Measurements from ENCODE around the gene CCDC85C. TPM values are rescaled to one million over a fixed set of nuclear protein-coding genes. Genes with fewer than 3 reads are reported as not detected.
A peak's percentile ranks its signal among the peaks of the same experiment; 100 is the strongest.

The CCDC85C gene
- total and polyA plus RNA-seq, 2 of the 4 experiments (the other 2 are of a cell fraction): 16.0 to 19.0 TPM

GRCh38 chr14:99475179-99475578, 128.8 kb downstream of the CCDC85C start:
- H3K56ac ChIP-seq (ENCODE audit: extremely low read depth, insufficient read depth, low read length): peak overlapping the region; percentile 3; the same call in 1 of the 2 replicates
- H3K23ac ChIP-seq (ENCODE audit: low read depth, low read length): peak overlapping the region; percentile 79; the same call in 1 of the 2 replicates
- H3K4me3 ChIP-seq (ENCODE audit: insufficient read depth, low read depth, low read length): no peak overlapping the region
- peaks cover 10% of the 10 kb centered on the region for H3K4me1 ChIP-seq (ENCODE audit: control insufficient read depth, insufficient read depth, low read length)
- H3K79me1 ChIP-seq (ENCODE audit: low read depth in 1 of 2, low read length in 2 of 2): peaks cover 34 to 76% of the 10 kb centered on the region in 2 experiments
- no peak overlapping the region for H4K91ac ChIP-seq (ENCODE audit: insufficient read depth, low read depth, low read length)
- TF ChIP-seq RAD21 (IDR thresholded peaks at IDR 0.05; ENCODE audit: low read length) (no peak), CEBPB (IDR thresholded peaks at IDR 0.05; ENCODE audit: low read depth, low read length) (no peak), CTCF (conservative IDR thresholded peaks at IDR 0.05; ENCODE audit: low read depth, low read length) (no peak), SMC3 (IDR thresholded peaks at IDR 0.05; ENCODE audit: low read depth, low read length) (no peak)
- in situ Hi-C loops (cut with MboI; ENCODE audit: low sequenced_read_pairs) (no loop called here), dilution Hi-C loops (cut with HindIII; ENCODE audit: low sequenced_read_pairs, unreplicated experiment) (no loop called here), intact Hi-C loops (cut with micrococcal nuclease) (no loop called here)
- H2BK20ac ChIP-seq (ENCODE audit: low read depth, low read length): no peak overlapping the region
- peaks cover 57% of the 10 kb centered on the region for H4K20me1 ChIP-seq (ENCODE audit: insufficient read depth, low read length)
- H2AFZ ChIP-seq (replicated peaks; ENCODE audit: low read length, poor library complexity): no peak overlapping the region
- H4K8ac ChIP-seq (ENCODE audit: low read depth in 2 of 2, low read length in 2 of 2): no peak overlapping the region; a peak in 1 of 4 replicates
- H3K4me2 ChIP-seq (ENCODE audit: low read depth, low read length): no peak overlapping the region
- H3K9me1 ChIP-seq (ENCODE audit: insufficient read depth, low read length): peaks cover 16% of the 10 kb centered on the region
- DNase-seq: no peak
- no peak overlapping the region for H3K27ac ChIP-seq (ENCODE audit: insufficient read depth, low read length)
- H3K4ac ChIP-seq (ENCODE audit: low read depth, low read length): no peak overlapping the region
- H2AK5ac ChIP-seq (ENCODE audit: low read depth, low read length): no peak overlapping the region
- H2BK5ac ChIP-seq (ENCODE audit: low read depth, low read length, poor library complexity, severe bottlenecking): no peak overlapping the region
- H2BK120ac ChIP-seq (ENCODE audit: low read depth, low read length): no peak overlapping the region
- ChIA-PET POLR2A (ENCODE audit: unreplicated experiment) (no interaction called here), CTCF (no interaction called here)
- H3K27me3 ChIP-seq (ENCODE audit: control insufficient read depth, insufficient read depth, low read length): no peaks in the 10 kb centered on the region
- H3K18ac ChIP-seq (ENCODE audit: low read depth, low read length): no peak overlapping the region
- no peak overlapping the region for H3K9ac ChIP-seq (ENCODE audit: low read depth, low read length)
- no peak overlapping the region for H2BK15ac ChIP-seq (ENCODE audit: low read depth, low read length)
- no peak overlapping the region for H2AK9ac ChIP-seq (replicated peaks; ENCODE audit: low read depth, low read length, poor library complexity)
- 89% methylated on average over 3 of the region's 9 CpGs; no CpG with 5 or more reads in 1 of the 2 experiments for WGBS, 2 experiments (ENCODE audit: extremely low coverage in 2 of 2, insufficient read length in 1 of 2)
- no peaks in the 10 kb centered on the region for H3K36me3 ChIP-seq (ENCODE audit: control insufficient read depth, insufficient read depth, low read length)
- H4K5ac ChIP-seq (ENCODE audit: low read depth, low read length): no peak overlapping the region
- no peak for ATAC-seq (ENCODE audit: low read depth)
- no peak overlapping the region for H3K14ac ChIP-seq (replicated peaks; ENCODE audit: low read depth, low read length)
- H3K9me3 ChIP-seq (ENCODE audit: control insufficient read depth, insufficient read depth, low read length): no peaks in the 10 kb centered on the region
- no TSS peak for BruUV-seq (replicated peaks)
